CD4-positive, alpha-beta T cell (primary cell): ENCODE measurements around the gene HSDL1. TPM values are rescaled to one million over a fixed set of nuclear protein-coding genes. Genes with fewer than 3 reads are reported as not detected.

Experiments
- ATAC-seq: fragments of 200-7000 bp; cut with Tn5 transposase; one replicate; pipeline ENCODE4 v1.10.0; 2022; ENCODE audit warnings: mild to moderate bottlenecking; ENCODE audit not compliant: poor library complexity
- CTCF ChIA-PET: fragments of 350-600 bp; sonication (Branson Sonifier 250); formaldehyde crosslinking; loops from one replicate; lab custom pipeline; 2021; ENCODE audit warnings: antibody characterized with exemption, inconsistent platforms; lab: Charles Lee
- POLR2A ChIA-PET: fragments of 350-600 bp; sonication (Branson Sonifier 250); formaldehyde crosslinking; loops from one replicate; lab custom pipeline; 2021; ENCODE audit warnings: antibody characterized with exemption, inconsistent platforms; lab: Charles Lee
- DNase-seq, 14 experiments: peaks; one replicate each; pipeline ENCODE4 v3.0.0-alpha.2; 2013 to 2020; ENCODE audit warnings: mixed read lengths in 2 of 14
- H3K27ac ChIP-seq, 2 donors: one replicate each; pipeline versions ENCODE4 v1.5.1 to v1.7.0; 2013; ENCODE audit warnings: low read length in 2 of 2, low read depth in 1 of 2, mild to moderate bottlenecking in 1 of 2
- H3K27me3 ChIP-seq, 2 experiments: 1 replicate in 1 of 2; 2 replicates in 1 of 2; pipeline versions ENCODE4 v1.6.1 to v1.7.0; 2013; ENCODE audit warnings: low read length in 2 of 2, control low read depth in 1 of 2, mild to moderate bottlenecking in 1 of 2, moderate library complexity in 1 of 2; ENCODE audit not compliant: insufficient read depth in 2 of 2, control insufficient read depth in 1 of 2
- H3K36me3 ChIP-seq: one replicate; pipeline ENCODE4 v1.6.1; 2013; ENCODE audit warnings: low read length, control low read depth; ENCODE audit not compliant: insufficient read depth
- H3K4me1 ChIP-seq: one replicate; pipeline ENCODE4 v1.6.1; 2013; ENCODE audit warnings: low read length, control low read depth; ENCODE audit not compliant: insufficient read depth
- H3K4me3 ChIP-seq: one replicate; pipeline ENCODE4 v1.5.1; 2013; ENCODE audit warnings: mild to moderate bottlenecking, low read length, moderate library complexity
- H3K9me3 ChIP-seq, 2 experiments: 1 replicate in 1 of 2; 2 replicates in 1 of 2; pipeline versions ENCODE4 v1.6.1 to v1.7.0; 2013; ENCODE audit warnings: low read length in 2 of 2, mild to moderate bottlenecking in 2 of 2, control low read depth in 1 of 2, moderate library complexity in 1 of 2; ENCODE audit not compliant: control insufficient read depth in 1 of 2, insufficient read depth in 1 of 2
- H3K27ac Mint-ChIP-seq: one replicate; pipeline ENCODE4 v1.8.0; 2020; ENCODE audit warnings: mixed read lengths
- H3K27me3 Mint-ChIP-seq: one replicate; pipeline ENCODE4 v1.8.0; 2021; ENCODE audit warnings: mixed read lengths
- H3K36me3 Mint-ChIP-seq: one replicate; pipeline ENCODE4 v1.8.0; 2021; ENCODE audit warnings: low read depth, mixed read lengths
- H3K4me1 Mint-ChIP-seq: one replicate; pipeline ENCODE4 v1.8.0; 2021; ENCODE audit warnings: low read depth, mixed read lengths
- H3K4me3 Mint-ChIP-seq: one replicate; pipeline ENCODE4 v1.8.0; 2020; ENCODE audit warnings: mild to moderate bottlenecking, mixed read lengths
- H3K9me3 Mint-ChIP-seq: one replicate; pipeline ENCODE4 v1.8.0; 2020; ENCODE audit warnings: mixed read lengths
- CTCF ChIP-seq: fragments of 200-600 bp; IDR thresholded peaks from one replicate; pipeline ENCODE4 v1.8.0; 2022; ENCODE audit warnings: antibody characterized with exemption, mild to moderate bottlenecking
- intact Hi-C, 2 experiments: fragments of 100-400 bp; cut with DNase I in 1 of 2; cut with micrococcal nuclease in 1 of 2; formaldehyde crosslinking; loops; one replicate each; pipeline versions ENCODE4 v1.15.1 to v1.9.0; 2023 to 2025; cut with DNase I, micrococcal nuclease
- polyA plus RNA-seq, 2 donors: library from polyadenylated mRNA; unstranded; fragments of 120-200 nt; gene quantifications; one replicate each; pipeline ENCODE4 v1.2.1, GENCODE V29; 2013
- total RNA-seq, 174 experiments: library from RNA in 2 of 174; stranded (reverse) in 2 of 174; gene quantifications; one replicate each; pipeline ENCODE4 v1.2.3 and lab custom pipeline; 2021 to 2026

The HSDL1 gene
- total RNA-seq, result 10 to 100 TPM in 1 of 2 experiments, 1 to 10 TPM in 1; 9.4 to 12.1 TPM
- polyA plus RNA-seq (2013, experiment 1 of 2), result 15.3 TPM
- polyA plus RNA-seq (2013, experiment 2 of 2), result 13.7 TPM
- 9.9 to 66.7 (median 31.3) reads per million in 172 experiments for total RNA-seq (lab: John Stamatoyannopoulos, UW)

- Histone ChIP-seq H3K9me3 (no peaks in the 10 kb centered on the region), H3K36me3 (no peaks in the 10 kb centered on the region), H3K27me3 (peaks cover 0 to 7% of the 10 kb centered on the region in 2 experiments), H3K4me1 (peaks cover 20% of the 10 kb centered on the region), H3K4me3 (peak within 1 kb of the TSS; percentile 79), H3K27ac (peak within 1 kb of the TSS in 1 of 2 donors; percentile 59)
- peaks cover 6% of the 10 kb centered on the region for H3K36me3 Mint-ChIP-seq
- no peaks in the 10 kb centered on the region for H3K9me3 Mint-ChIP-seq
- POLR2A ChIA-PET, result interaction anchor here (0.6 to 3.6 kb wide), 5 partner anchors 9 to 53 kb away, joined by 3 to 38 read pairs (median 3); partner anchors contain the start of genes MBTPS1 and TAF1C
- CTCF ChIA-PET, result interaction anchor here (1.0 to 1.5 kb wide), 4 partner anchors 28 to 61 kb away, joined by 3 to 16 read pairs (median 8); partner anchors contain the start of genes MBTPS1 and TAF1C
- intact Hi-C loops, result loop anchor here (1.0 to 2.0 kb wide), 5 partner anchors 28 to 60 kb away; partner anchors contain the start of genes MBTPS1 (in 1 of the 2) and TAF1C (in 1 of the 2)
- DNase-seq, result peak; percentile 87 to 98 (median 95)
- peak; percentile 81 for ATAC-seq
- no peaks in the 10 kb centered on the region for H3K27me3 Mint-ChIP-seq
- H3K4me3 Mint-ChIP-seq, result peak within 1 kb of the TSS; percentile 93
- TF ChIP-seq CTCF, result no peak
- H3K27ac Mint-ChIP-seq, result peak within 1 kb of the TSS; percentile 85
- peaks cover 18% of the 10 kb centered on the region for H3K4me1 Mint-ChIP-seq
Measured at GRCh38 chr16:84144859-84145639, at the start of gene HSDL1, which contains the start of gene DNAAF1. HSDL1 (minus strand) TSS chr16:84145177; CDS start chr16:84131321, 13,856 bp downstream. DNAAF1 (plus strand) TSS chr16:84145308; CDS start chr16:84145441, 133 bp downstream.

- ATAC-seq (no peak), DNase-seq (no peak)
- peak overlapping the region; percentile 20 for H3K4me3 ChIP-seq
- peak overlapping the region; percentile 78 for H3K27ac Mint-ChIP-seq
- no peaks in the 10 kb centered on the region for H3K27me3 Mint-ChIP-seq
- H3K27ac ChIP-seq, result no peak overlapping the region
- H3K27me3 ChIP-seq, result no peaks in the 10 kb centered on the region
- no peak for TF ChIP-seq CTCF
- no peaks in the 10 kb centered on the region for H3K36me3 ChIP-seq
- H3K36me3 Mint-ChIP-seq, result no peaks in the 10 kb centered on the region
- H3K4me1 ChIP-seq, result peaks cover 22% of the 10 kb centered on the region
- no peaks in the 10 kb centered on the region for H3K9me3 Mint-ChIP-seq
- CTCF ChIA-PET, result no interaction called here
- intact Hi-C loops, result no loop called here
- POLR2A ChIA-PET, result no interaction called here
- H3K4me1 Mint-ChIP-seq, result peaks cover 19% of the 10 kb centered on the region
- no peaks in the 10 kb centered on the region for H3K9me3 ChIP-seq
- peak overlapping the region; percentile 62 for H3K4me3 Mint-ChIP-seq
Measured at GRCh38 chr16:84194018-84194417, 49.0 kb upstream of the HSDL1 start.

- H3K36me3 Mint-ChIP-seq, result no peaks in the 10 kb centered on the region
- no peak for TF ChIP-seq CTCF
- Histone ChIP-seq H3K27me3 (no peaks in the 10 kb centered on the region), H3K9me3 (no peaks in the 10 kb centered on the region), H3K4me3 (no peak overlapping the region), H3K4me1 (peaks cover 22% of the 10 kb centered on the region), H3K36me3 (no peaks in the 10 kb centered on the region), H3K27ac (no peak overlapping the region)
- ATAC-seq, result peak; percentile 74
- peak overlapping the region; percentile 62 for H3K4me3 Mint-ChIP-seq
- peak in 3 of 14 experiments; percentile 22 to 48 (median 40) for DNase-seq
- H3K27ac Mint-ChIP-seq, result peak overlapping the region; percentile 78
- no peaks in the 10 kb centered on the region for H3K9me3 Mint-ChIP-seq
- no peaks in the 10 kb centered on the region for H3K27me3 Mint-ChIP-seq
- ChIA-PET CTCF (no interaction called here), POLR2A (interaction anchor here (1.1 to 1.3 kb wide), 2 partner anchors 21 to 76 kb away, joined by 3 to 4 read pairs; partner anchors contain the start of gene MBTPS1)
- peaks cover 19% of the 10 kb centered on the region for H3K4me1 Mint-ChIP-seq
- intact Hi-C loops, result no loop called here
Measured at GRCh38 chr16:84193480-84193879, 48.5 kb upstream of the HSDL1 start.
